HG02973 (cell line): ENCODE measurements around the gene CARNS1.

Experiments
- ATAC-seq: cut with Tn5 transposase; IDR thresholded peaks from one replicate; pipeline ENCODE4 v1.9.1; 2021; ENCODE audit warnings: moderate library complexity; ENCODE audit not compliant: unreplicated experiment

The CARNS1 gene

GRCh38 chr11:67440229-67441097 lies 25.0 kb downstream of the CARNS1 start:
- no peak for ATAC-seq

GRCh38 chr11:67441098-67441563 lies 25.7 kb downstream of the CARNS1 start:
- ATAC-seq: no peak

- no peak for ATAC-seq
Measured at GRCh38 chr11:67441731-67442351, 26.4 kb downstream of the CARNS1 start.

DNA sequence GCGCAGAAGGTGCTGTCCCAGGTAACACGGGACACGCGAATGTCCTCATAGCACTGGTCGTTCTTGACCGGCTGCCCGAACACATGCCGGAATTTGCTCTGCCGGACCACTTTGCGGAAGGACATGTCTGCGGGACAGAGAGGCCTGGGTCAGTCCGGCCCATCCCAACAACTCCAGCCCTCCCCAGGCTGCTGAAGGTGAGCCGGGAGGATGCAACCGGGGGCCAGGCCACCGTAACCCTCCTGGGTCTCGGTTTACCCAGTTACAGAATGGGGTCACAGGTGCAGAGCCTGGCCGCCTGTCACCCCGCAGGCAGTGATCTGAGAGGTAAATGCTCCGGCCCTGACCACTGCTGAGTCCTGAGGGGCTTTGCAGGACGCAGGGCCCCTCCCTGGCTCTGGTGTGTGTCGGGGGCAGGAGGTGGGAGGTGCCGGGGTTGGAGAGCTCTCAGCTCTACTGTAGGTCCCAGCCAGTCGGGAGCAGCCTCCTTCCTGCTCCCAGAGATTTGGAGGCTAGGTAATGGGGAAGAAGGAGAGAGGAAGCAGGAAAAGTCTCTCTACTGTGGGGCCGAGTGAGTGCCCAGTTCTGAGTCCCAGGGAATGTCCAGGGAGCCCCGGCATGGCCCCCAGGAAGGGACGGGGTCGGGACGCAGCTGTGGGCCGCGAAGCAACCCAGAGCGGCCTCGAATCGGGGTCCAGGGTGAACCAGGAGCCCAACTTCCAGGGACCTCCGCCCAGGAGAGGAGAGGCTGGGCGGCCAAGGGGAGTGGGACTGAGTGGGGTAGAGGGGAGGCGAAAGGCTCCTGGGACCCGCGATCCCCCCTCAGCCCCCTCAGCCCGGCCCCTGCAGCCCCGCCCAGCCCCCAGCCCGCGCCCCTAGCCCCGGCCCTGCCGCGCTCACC lies 27.3 kb downstream of the CARNS1 start:
- ATAC-seq: no peak

- ATAC-seq: no peak
Measured at GRCh38 chr11:67445515-67445914, 30.0 kb downstream of the CARNS1 start.

- no peak for ATAC-seq
Measured at GRCh38 chr11:67448220-67448609, 32.7 kb downstream of the CARNS1 start.

GRCh38 chr11:67449116-67449844 lies 33.8 kb downstream of the CARNS1 start:
- ATAC-seq: no peak

DNA sequence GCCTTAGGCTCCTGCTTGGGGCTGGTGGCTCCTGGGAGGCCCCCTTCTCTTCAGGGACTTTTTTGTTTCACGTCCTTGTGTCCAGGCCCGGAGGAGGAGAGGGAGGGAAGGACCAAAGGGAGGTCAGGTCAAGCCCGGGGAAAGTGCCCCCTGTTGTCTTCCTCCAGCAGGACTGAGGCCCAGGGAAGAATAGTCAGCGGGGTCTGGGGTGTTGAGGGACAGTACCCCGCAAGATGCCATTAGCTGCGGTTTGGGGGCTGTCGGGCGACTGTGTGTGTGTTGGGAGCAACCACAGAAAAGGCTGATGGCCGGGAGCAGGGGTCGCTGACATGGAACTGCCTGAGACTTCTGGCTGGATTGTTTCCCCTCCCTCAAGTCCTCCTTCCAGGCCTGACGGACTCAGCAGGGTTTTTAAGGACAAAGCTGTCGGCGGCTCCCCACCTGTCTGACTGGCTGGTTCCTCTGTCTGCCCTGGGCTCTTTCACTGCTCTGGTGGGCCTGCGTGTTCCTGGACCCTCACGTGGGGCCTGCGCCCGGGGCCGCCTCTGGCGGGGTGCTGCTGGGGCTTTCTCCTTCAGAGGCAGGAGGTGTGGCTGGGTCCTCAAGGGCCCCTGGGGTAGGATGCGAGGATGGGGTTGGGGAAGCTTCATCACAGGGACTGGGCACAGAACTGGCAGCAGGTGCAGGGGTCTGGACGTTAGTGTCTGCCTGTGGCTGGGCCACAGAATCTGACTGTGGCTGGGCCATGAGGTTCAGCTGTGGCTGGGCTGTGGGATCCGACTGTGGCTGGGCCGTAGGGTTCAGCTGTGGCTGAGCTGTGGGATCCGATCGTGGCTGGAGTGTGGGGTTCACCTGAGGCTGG lies 35.5 kb downstream of the CARNS1 start:
- no peak for ATAC-seq

DNA sequence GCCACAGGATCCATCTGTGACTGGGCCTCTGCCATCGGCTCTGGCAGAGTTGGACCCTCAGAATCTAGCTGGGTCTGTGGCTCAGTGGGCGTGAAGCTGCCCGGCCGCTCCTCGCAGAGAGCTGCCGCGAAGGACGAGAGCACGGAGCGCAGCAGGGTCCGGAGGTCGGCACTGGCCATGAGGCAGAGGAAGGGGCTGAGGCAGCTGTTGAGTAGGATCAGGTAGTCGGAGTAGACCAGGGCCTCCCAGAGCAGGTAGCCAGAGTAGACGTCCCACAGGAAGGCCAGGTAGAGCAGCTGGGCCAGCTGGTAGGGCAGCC lies 36.1 kb downstream of the CARNS1 start:
- ATAC-seq: no peak

DNA sequence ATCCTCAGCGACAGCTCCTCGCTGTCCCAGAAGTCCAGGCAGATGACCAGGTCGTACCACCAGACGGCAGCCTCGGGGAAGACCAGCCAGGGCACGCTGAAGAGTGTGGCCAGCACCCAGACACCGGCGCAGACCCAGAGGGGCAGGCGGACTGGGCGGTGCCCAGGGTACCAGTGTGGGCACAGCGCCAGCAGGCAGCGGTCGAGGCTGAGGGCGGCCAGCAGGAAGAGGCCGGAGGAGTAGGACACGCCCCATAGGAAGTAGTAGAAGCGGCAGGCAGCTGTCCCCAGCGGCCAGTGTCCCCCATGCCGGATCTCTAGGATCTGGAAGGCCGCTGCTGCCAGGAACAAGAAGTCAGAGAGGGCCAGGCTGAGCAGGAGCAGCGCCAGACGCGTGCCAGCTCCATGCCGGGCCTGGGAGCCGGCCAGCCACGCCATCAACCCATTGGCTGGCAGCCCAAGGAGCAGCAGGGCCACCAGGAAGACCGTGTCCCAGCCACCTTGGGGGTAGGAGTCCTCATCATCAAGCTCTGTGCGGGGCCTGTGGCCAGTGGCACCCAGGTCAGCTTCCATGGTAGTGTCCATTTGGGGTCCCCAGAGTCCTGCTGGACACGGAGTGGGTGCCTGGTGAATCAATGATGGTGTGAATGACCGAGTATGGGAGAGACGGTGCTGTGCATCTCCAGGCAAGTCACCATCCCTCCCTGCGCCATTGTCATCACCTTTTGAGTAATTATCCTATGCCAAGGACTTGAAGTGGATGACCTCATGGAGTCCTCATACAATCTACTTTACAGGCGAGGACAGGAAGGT lies 36.9 kb downstream of the CARNS1 start, which contains the start of gene GPR152:
TSS of gene GPR152 (minus strand) at position 589 of the 812 bp plus-strand sequence. CDS start at position 584, 5 bp downstream.
- no peak for ATAC-seq

- ATAC-seq: no peak
Measured at GRCh38 chr11:67453816-67454732, 38.6 kb downstream of the CARNS1 start.

DNA sequence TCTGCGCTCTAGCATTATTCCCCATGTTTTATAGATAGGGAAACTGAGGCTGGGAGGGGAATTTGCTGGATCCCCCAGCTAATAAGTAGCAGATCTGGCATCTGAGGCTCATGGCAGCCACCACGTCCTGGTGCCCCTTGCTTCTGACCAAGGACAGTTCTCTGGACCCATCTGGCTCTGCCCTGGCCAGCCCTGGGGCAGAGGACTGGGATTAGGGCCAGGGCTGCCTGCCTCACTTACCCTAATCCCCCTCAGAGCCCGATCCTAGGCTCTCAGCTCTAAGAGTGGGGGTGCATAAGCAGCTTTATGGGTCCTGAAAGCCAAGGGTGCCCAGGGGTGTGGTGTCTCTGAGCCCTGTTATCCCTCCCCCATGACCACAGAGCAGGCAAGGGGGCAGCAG lies 39.6 kb downstream of the CARNS1 start, which contains the start of gene CABP4:
TSS of gene CABP4 (plus strand) at position 301 of the 400 bp plus-strand sequence. CDS start at position 371, 70 bp downstream.
- no peak for ATAC-seq

DNA sequence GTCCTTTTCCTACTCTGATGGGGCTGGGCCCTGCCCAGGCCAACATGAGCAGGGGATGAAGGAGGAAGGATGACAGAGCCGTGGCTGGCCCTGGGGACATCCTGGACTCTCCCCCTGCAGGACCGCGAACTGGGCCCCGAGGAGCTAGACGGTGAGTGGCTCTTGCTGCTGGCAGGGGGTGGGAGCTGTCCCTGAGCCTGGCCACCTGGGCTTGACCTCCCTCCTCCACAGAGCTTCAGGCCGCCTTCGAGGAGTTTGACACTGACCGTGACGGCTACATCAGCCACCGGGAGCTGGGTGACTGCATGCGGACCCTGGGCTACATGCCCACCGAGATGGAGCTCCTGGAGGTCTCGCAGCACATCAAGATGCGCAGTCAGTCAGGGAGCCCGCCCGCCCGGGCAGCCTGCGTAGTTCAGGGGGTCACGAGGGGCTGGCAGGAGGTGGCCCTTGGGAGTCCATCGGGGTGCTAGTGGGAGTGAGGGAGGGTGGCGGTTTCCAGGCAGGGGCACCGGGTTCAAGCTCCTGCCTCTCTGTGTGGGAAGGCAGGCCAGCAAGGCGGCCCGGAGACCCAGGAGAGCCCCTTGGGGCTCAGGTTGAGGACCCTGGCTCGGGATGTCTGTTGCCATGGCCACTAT lies 40.7 kb downstream of the CARNS1 start:
- ATAC-seq: no peak

DNA sequence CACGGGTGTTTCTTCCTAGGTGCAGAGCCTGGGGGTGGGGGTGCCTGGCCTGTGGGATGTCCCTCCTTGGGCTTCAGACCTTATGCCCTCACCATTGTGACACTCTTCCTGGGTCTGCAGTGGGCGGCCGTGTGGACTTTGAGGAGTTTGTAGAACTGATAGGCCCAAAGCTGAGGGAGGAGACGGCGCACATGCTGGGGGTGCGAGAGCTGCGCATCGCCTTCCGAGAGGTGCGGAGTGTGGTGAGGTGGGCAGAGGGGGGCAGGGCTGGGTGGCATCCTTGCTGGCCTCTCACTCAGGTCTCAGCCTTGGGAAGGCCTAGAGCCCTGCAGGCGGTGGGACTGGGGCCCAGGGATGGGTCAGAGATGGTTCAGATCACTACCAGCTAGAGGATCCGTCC lies 42.0 kb downstream of the CARNS1 start:
- ATAC-seq: no peak

DNA sequence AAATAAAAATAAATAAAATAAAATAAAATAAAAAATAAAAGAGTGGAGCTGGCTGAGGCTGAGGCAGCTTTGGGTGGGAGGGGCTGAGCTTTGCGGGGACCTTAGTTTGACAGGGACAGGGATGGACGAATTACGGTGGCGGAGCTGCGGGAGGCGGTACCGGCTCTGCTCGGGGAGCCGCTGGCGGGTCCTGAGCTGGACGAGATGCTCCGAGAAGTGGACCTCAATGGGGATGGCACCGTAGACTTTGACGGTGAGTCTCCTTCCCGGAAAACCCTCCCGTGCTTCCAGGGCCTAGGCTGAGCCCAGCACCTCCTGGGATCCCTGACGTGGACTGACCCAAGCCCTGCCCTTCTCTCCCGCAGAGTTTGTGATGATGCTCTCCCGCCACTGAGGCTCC lies 42.8 kb downstream of the CARNS1 start:
- no peak for ATAC-seq

DNA sequence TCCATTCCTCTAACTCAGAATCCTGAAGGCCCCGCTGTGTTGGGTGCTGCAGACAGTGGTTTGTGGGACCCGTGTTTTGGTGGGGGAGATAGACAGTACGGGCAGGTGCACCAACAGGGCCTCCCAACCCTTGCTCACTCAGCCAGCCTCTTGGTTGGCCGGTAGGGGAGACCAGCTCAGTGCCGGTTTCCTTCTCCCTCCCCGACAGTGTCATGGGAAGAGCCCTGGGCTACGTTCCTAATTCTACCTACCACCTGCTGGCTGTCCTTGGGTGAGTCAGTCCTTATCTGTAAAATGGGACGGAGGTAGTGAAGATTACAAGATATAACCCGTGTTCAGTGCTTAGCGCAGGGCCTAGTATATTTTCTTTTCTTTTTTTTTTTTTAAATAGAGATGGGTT lies 47.7 kb downstream of the CARNS1 start:
- no peak for ATAC-seq

DNA sequence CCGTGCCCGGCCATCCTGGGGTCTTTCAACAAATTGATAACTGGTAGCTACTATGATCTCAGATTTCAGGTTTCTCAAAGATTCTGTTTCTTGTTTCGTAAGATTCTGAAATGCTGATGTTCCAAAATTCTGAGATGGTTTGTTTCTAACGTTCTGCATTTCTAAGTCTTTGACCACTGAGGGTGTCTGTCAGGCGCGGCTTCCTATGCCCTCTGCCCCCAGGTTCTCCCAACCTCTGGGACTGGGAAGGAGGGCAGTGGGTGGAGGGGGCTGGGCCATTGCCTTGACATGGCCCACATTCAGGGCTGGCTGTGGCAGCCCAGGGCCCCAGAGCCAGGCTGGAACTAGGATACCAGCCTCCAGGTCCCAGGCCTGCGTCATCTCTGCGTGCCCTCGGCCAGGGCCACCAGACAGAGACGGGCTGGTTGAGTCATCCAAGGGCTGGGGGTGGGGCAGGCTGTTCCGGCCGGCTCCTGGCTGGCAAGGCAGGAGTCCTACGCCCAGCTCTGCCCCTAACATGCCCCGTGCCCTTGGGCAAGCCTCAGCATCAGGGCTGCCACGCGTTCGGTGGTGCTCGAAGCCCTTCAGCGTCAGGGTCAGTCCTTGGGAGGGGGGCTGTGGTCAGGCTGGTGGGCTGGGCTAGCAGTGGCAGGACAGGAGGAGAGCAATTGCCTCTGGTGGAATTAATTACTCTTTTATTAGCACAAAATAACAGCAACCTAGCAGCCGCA lies 48.4 kb downstream of the CARNS1 start:
- ATAC-seq: no peak
